ENCODE measurements around the gene DOLPP1. TPM values are rescaled to one million over a fixed set of nuclear protein-coding genes. Genes with fewer than 3 reads are reported as not detected.

Gene DOLPP1
- total RNA-seq, 1 donor from 2014 or later: 12.7 TPM

DNA sequence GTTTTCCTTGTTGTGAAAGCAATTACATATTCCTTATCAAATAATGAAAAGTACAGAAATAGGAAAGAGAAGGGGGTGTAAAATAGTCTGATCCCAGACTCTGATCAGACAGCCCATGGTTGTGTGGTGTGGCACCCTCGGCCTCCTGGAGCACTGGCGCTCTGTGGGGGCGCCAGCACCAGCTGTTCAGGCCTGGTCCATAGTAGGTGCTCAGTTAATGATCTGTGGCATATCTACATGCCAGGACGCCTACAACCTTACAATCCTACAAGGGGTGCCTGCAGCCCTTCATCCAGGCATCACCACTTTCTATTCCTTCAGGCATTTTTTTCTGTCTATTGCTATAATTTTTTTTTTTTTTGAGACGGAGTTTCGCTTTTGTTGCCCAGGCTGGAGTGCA lies 27.9 kb upstream of the DOLPP1 start:
- DNase-seq (ENCODE audit: low read depth): no peak
- TF ChIP-seq, protein P1, sequence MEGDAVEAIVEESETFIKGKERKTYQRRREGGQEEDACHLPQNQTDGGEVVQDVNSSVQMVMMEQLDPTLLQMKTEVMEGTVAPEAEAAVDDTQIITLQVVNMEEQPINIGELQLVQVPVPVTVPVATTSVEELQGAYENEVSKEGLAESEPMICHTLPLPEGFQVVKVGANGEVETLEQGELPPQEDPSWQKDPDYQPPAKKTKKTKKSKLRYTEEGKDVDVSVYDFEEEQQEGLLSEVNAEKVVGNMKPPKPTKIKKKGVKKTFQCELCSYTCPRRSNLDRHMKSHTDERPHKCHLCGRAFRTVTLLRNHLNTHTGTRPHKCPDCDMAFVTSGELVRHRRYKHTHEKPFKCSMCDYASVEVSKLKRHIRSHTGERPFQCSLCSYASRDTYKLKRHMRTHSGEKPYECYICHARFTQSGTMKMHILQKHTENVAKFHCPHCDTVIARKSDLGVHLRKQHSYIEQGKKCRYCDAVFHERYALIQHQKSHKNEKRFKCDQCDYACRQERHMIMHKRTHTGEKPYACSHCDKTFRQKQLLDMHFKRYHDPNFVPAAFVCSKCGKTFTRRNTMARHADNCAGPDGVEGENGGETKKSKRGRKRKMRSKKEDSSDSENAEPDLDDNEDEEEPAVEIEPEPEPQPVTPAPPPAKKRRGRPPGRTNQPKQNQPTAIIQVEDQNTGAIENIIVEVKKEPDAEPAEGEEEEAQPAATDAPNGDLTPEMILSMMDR (conservative IDR thresholded peaks at IDR 0.05; ENCODE audit: low read depth, low read length): no peak
- H3K4me3 ChIP-seq (ENCODE audit: low read depth, low read length): no peak overlapping the region

DNA sequence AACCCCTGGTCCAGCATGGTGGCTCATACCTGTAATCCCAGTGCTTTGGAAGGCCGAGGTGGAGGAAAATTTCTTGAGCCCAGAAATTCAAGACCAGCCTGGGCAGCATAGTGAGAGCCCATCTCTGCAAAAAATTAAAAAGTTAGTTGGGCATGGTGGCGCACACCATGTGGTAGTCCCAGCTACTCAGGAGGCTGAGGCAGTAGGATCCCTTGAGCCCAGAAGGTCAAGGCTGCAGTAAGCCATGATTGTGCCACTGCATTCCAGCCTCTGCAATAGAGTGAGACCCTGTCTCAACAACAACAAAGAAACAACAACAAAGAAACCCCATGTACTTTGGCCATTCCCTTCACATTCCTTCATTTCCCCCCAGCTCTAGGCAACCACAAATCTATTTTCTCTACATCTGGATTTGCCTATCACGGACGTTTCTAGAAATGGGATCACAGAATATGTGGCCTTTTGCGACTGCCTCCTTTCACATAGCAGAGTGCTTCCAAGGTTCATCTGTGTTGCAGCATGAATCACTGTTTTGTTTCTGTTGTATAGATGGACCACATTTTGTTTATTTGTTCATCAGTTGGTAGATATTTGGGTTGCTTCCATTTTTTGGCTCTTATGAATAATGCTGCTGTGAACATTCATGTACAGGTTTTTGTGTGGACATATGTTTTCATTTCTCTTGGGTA lies 26.6 kb upstream of the DOLPP1 start:
- no peak for DNase-seq (ENCODE audit: low read depth)
- TF ChIP-seq, protein P1 (conservative IDR thresholded peaks at IDR 0.05; ENCODE audit: low read depth, low read length): no peak
- H3K4me3 ChIP-seq (ENCODE audit: low read depth, low read length): no peak overlapping the region

DNA sequence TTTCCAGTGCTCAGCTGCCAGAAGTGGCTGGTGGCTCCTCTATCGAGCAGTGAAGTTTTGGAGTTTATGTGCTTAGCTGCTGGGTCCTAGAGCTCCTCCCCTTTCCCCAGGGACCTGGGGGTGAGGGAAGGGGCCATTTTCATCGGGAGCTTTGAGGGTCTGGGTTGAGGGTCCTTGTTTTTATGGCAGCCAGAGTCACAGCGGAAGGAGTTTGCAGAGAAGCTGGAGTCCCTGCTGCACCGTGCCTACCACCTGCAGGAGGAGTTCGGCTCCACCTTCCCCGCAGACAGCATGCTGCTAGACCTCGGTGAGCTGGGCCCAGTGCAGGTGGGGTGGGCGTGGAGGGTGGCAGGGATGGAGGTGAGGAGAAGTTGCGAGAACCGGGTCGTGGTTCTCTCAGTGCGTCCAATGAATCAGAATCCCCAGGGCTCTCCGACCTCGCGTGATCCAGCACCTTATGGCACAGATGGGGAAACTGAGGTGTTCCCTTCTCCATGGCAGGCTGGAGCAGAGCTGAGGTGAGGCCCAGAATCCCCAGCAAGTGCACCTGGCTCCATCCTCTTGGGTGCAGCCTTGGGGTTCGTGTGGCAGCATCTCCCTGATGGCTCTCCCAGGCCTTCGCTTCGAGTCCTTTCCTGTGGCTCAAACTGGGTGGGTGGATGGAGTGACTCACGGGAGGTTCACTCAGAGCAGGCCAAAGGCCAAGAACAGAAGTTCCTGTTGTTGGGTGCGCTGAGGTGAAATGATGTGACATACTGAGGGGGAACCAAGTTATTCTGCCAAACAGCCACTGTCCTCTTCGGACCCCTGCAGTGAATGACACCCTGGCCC lies 21.7 kb upstream of the DOLPP1 start:
- DNase-seq (ENCODE audit: low read depth): no peak

DNA sequence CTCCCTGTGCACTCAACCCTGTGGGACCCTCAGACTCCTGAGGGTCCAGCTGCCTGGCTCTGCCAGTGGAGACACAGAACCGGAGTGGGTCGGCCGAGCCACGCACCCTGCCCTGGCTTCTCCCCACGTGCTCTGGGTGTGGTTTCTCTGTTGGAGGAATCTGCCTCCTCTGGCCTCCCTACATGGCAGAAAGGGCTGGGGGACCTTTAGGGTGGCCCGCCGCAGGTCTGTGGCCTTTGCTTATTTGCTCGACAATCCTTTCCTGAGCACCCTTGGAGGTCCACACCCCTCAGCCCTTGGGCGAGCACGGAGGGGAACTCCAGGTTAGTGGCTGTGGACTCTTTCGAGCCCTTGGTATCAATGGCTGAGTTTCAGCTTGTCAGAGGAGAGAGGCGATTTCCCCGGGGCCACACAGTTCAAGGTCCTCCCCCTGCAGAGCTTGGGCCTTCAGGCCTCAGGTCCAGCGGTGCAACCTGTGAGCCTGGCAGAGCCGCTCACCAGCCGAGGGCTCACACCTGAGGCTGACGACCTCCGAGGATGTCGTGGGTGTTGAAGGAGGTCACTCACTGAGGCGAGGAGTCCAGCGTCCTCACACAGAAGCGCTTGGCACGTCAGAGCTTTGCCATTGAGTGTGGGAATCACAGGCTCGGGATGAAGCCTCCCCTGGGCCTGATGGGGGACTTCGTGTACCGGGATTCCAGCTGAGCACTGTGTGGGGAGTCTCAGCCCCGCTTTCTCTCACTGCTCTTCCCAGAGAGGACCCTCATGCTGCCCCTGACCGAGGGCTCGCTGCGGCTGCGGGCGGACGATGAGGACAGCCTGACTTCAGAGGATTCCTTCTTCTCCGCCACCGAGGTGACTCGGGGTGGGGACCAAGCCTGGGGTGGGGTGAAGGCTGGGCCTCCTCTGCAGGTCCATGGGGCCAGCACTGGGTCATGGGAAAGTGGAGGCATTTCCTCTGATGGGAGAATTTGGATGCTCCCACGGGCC lies 20.8 kb upstream of the DOLPP1 start:
- TF ChIP-seq, protein P1 (conservative IDR thresholded peaks at IDR 0.05; ENCODE audit: low read depth, low read length): no peak
- H3K4me3 ChIP-seq (ENCODE audit: low read depth, low read length): no peak overlapping the region
- DNase-seq (ENCODE audit: low read depth): no peak

More for the DNA sequence above, 21.7 kb upstream of the DOLPP1 start:
- TF ChIP-seq, protein P1 (conservative IDR thresholded peaks at IDR 0.05; ENCODE audit: low read depth, low read length): no peak
- H3K4me3 ChIP-seq (ENCODE audit: low read depth, low read length): no peak overlapping the region

DNA sequence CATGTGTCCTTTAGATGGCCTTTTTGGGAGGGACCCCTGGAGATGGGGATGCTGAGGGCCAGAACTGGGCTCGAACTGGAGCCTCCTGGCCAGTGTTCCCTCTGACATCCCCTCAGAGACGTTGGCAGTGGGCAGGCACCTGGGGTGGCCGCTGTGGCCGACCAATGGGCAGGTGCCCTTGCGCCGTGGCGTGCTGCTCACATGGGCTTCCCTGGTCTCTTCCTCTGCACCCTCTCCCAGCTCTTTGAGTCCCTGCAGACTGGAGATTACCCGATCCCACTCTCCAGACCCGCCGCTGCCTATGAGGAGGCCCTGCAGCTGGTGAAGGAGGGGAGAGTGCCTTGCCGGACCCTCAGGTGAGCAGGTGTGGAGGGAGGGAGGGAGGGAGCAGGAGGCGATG lies 19.9 kb upstream of the DOLPP1 start:
- TF ChIP-seq, protein P1 (conservative IDR thresholded peaks at IDR 0.05; ENCODE audit: low read depth, low read length): no peak
- no peak overlapping the region for H3K4me3 ChIP-seq (ENCODE audit: low read depth, low read length)
- no peak for DNase-seq (ENCODE audit: low read depth)

DNA sequence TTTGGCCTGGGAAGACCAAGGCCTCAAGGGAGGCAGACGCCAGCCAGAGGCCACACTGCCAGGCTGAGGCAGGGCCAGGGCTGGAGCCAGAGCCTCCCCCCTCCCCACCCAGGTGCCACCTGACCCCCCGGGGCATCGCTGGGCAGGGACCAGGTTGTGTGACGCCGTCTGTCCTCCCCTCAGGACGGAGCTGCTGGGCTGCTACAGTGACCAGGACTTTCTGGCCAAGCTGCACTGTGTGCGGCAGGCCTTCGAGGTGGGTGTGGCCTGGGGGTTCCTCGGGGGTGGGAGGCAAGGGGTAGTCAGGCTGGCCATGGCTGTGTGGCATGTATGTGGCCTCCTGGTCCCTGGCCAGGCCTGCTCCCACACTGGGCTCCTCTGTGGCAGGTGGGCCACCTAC lies 17.9 kb upstream of the DOLPP1 start:
- H3K4me3 ChIP-seq (ENCODE audit: low read depth, low read length): no peak overlapping the region
- TF ChIP-seq, protein P1 (conservative IDR thresholded peaks at IDR 0.05; ENCODE audit: low read depth, low read length): no peak
- no peak for DNase-seq (ENCODE audit: low read depth)
